ENCODE data around the gene TSG101. TPM values are rescaled to one million over a fixed set of nuclear protein-coding genes. Genes with fewer than 3 reads are reported as not detected.
A peak's percentile ranks its signal among the peaks of the same experiment; 100 is the strongest.

Gene TSG101
- total RNA-seq, 4 donors from 2014 or later, result 106 to 180 (median 170) TPM

DNA sequence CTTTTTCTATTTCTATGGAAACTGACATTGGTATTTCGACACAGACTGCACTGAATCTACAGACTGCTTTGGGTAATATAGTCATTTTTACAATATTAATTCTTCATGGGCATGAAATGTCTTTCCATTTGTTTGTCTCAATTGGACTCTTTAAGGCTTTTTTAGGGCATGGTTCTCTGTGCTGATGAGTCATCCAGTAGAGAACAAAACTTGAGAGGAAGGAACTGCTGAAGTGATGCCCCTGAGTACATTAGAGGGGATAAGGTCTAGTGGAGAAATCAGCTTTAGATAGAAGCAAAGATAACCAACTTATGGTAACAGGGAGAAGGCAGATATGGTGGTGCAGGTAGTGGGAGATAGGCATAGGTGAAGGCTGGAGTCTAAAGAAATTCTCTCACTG, 25.1 kb downstream of the TSG101 start:
- no peak for ATAC-seq
- no peaks in the 10 kb centered on the region for H3K27me3 ChIP-seq
- in situ Hi-C loops (cut with MboI; ENCODE audit: low sequenced_read_pairs in 4 of 4), result no loop called here
- DNase-seq, result no peak
- H3K4me1 ChIP-seq, result no peaks in the 10 kb centered on the region
- H3K36me3 ChIP-seq, result peaks cover 4 to 79% of the 10 kb centered on the region in 2 donors
- no peaks in the 10 kb centered on the region for H3K9me3 ChIP-seq
- no peak overlapping the region for H3K27ac ChIP-seq
- no peak for TF ChIP-seq POLR2A (IDR thresholded peaks at IDR 0.05)
- TF ChIP-seq, protein P1, sequence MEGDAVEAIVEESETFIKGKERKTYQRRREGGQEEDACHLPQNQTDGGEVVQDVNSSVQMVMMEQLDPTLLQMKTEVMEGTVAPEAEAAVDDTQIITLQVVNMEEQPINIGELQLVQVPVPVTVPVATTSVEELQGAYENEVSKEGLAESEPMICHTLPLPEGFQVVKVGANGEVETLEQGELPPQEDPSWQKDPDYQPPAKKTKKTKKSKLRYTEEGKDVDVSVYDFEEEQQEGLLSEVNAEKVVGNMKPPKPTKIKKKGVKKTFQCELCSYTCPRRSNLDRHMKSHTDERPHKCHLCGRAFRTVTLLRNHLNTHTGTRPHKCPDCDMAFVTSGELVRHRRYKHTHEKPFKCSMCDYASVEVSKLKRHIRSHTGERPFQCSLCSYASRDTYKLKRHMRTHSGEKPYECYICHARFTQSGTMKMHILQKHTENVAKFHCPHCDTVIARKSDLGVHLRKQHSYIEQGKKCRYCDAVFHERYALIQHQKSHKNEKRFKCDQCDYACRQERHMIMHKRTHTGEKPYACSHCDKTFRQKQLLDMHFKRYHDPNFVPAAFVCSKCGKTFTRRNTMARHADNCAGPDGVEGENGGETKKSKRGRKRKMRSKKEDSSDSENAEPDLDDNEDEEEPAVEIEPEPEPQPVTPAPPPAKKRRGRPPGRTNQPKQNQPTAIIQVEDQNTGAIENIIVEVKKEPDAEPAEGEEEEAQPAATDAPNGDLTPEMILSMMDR (IDR thresholded peaks at IDR 0.05 in 4 of 5, conservative IDR thresholded peaks at IDR 0.05 in 1 of 5), result no peak
- no peak overlapping the region for H3K4me3 ChIP-seq
- intact Hi-C loops (cut with DNase I; ENCODE audit: low total_unique reads), result no loop called here

DNA sequence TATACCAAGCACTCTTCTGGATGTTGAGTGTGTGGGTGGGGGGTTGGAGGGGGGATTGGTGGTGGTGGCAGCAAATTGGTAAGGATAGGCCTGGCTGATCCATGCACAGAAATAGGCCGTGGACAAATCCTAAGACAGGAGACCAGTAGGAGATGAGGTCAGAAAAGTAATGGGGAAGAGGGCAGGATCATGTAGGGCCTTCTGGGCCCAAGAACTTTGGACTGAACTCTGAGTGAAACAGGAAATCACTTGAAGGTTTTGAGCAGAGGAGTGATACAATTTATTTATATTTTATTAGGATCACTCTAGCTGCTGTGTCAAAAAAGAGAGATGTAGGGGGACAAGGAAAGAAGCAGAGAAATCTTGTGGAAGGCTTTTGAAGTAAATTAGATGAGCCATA, 28.7 kb downstream of the TSG101 start:
- Histone ChIP-seq H3K4me1 (peaks cover 5 to 7% of the 10 kb centered on the region in 2 donors), H3K36me3 (peaks cover 4 to 62% of the 10 kb centered on the region in 2 donors), H3K27me3 (no peaks in the 10 kb centered on the region), H3K27ac (no peak overlapping the region), H3K4me3 (no peak overlapping the region), H3K9me3 (no peaks in the 10 kb centered on the region)
- TF ChIP-seq POLR2A (IDR thresholded peaks at IDR 0.05), result no peak
- TF ChIP-seq, protein P1 (IDR thresholded peaks at IDR 0.05 in 4 of 5, conservative IDR thresholded peaks at IDR 0.05 in 1 of 5), result no peak
- ATAC-seq (no peak), DNase-seq (no peak)
- in situ Hi-C loops (cut with MboI; ENCODE audit: low sequenced_read_pairs in 4 of 4), result no loop called here
- intact Hi-C loops (cut with DNase I; ENCODE audit: low total_unique reads), result no loop called here

DNA sequence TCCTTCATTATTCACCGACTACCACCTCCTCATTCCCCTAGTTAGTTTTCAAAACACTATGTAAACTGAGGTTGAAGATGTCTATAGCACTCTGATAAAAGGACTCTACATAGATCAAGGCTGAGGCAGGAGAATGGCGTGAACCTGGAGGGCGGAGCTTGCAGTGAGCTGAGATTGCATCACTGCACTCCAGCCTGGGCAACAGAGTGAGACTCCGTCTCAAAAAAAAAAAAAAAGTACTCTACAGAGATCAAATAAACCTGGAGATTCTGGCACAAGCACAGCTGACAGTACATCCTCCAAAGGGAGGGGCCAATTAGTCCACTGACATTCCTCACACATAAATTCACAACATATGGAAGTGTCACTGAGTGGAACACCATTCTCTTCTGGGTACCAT, 31.0 kb downstream of the TSG101 start:
- H3K4me1 ChIP-seq, result peaks cover 9 to 14% of the 10 kb centered on the region in 2 donors
- in situ Hi-C loops (cut with MboI; ENCODE audit: low sequenced_read_pairs in 4 of 4), result no loop called here
- H3K9me3 ChIP-seq, result no peaks in the 10 kb centered on the region
- no peak for DNase-seq
- H3K27me3 ChIP-seq, result no peaks in the 10 kb centered on the region
- no peak for TF ChIP-seq POLR2A (IDR thresholded peaks at IDR 0.05)
- TF ChIP-seq, protein P1 (IDR thresholded peaks at IDR 0.05 in 4 of 5, conservative IDR thresholded peaks at IDR 0.05 in 1 of 5), result no peak
- intact Hi-C loops (cut with DNase I; ENCODE audit: low total_unique reads), result loop anchor here (1.0 kb wide), 1 partner anchor 36 kb away; no protein-coding TSS in a partner anchor
- H3K4me3 ChIP-seq, result no peak overlapping the region
- ATAC-seq, result no peak
- peaks cover 4 to 55% of the 10 kb centered on the region in 2 donors for H3K36me3 ChIP-seq
- no peak overlapping the region for H3K27ac ChIP-seq

DNA sequence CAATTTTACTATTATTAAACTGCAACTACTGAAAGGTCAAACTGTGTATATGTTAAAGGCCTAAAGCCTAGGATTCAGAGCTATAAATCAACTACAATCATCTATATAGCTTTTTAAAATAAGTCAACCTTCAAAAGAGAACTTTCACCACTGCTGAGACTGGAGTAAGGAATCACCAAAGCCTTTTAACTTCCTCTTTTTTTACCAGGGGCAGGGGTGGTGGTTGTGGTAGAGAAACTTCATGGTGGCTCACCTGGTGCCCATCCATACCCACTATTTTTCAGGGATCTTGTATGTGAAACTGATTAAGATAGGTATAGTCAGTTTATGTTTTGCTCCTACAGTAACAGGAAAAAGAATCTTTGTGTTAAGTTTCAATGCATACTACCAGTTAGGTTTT, 31.5 kb downstream of the TSG101 start:
- in situ Hi-C loops (cut with MboI; ENCODE audit: low sequenced_read_pairs in 4 of 4) (no loop called here), intact Hi-C loops (cut with DNase I; ENCODE audit: low total_unique reads) (loop anchor here (1.0 kb wide), 1 partner anchor 36 kb away; no protein-coding TSS in a partner anchor)
- TF ChIP-seq, protein P1 (IDR thresholded peaks at IDR 0.05 in 4 of 5, conservative IDR thresholded peaks at IDR 0.05 in 1 of 5), result no peak
- no peak for TF ChIP-seq POLR2A (IDR thresholded peaks at IDR 0.05)
- ATAC-seq (no peak), DNase-seq (no peak)
- Histone ChIP-seq H3K4me1 (peaks cover 9 to 14% of the 10 kb centered on the region in 2 donors), H3K27ac (no peak overlapping the region), H3K9me3 (no peaks in the 10 kb centered on the region), H3K36me3 (peaks cover 4 to 51% of the 10 kb centered on the region in 2 donors), H3K4me3 (no peak overlapping the region), H3K27me3 (no peaks in the 10 kb centered on the region)

DNA sequence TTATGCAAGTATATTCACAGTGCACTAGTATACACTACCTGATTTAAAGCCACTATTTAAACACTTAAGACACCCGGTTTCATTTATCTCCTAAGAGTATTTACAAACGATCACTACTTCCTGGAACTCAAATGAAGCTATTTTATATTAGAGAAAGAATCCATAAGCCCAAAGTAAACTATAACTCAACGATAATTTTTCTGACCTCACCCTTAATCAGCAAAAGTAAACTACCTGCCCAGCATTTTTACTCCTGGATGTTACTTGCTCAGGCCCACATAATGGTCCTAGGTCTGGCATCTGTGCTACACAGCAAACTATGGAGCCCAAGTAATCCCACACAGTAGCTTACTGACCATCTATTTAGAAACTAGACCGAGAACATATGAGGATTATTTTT, 33.4 kb downstream of the TSG101 start:
- Histone ChIP-seq H3K27me3 (no peaks in the 10 kb centered on the region), H3K36me3 (peaks cover 0 to 37% of the 10 kb centered on the region in 2 donors), H3K4me3 (no peak overlapping the region), H3K27ac (peak overlapping the region in 2 of 4 donors; percentile 12 to 56), H3K9me3 (no peaks in the 10 kb centered on the region), H3K4me1 (peaks cover 9 to 14% of the 10 kb centered on the region in 2 donors)
- ATAC-seq (no peak), DNase-seq (no peak)
- in situ Hi-C loops (cut with MboI; ENCODE audit: low sequenced_read_pairs in 4 of 4) (no loop called here), intact Hi-C loops (cut with DNase I; ENCODE audit: low total_unique reads) (no loop called here)
- no peak for TF ChIP-seq POLR2A (IDR thresholded peaks at IDR 0.05)
- TF ChIP-seq, protein P1 (IDR thresholded peaks at IDR 0.05 in 4 of 5, conservative IDR thresholded peaks at IDR 0.05 in 1 of 5), result no peak
